IMR-90 (cell line): ENCODE data around the gene VIPR2. TPM values are rescaled to one million over a fixed set of nuclear protein-coding genes. Genes with fewer than 3 reads are reported as not detected.

ENCODE experiments used
- ATAC-seq: fragments of 200-7000 bp; cut with Tn5 transposase; 2 replicates; pipeline ENCODE4 v1.9.1; 2020; ENCODE audit warnings: low read depth, mild to moderate bottlenecking, moderate library complexity
- BruUV-seq: library from RNA; stranded (reverse); fragments of 400-500 nt; replicated peaks from 2 replicates; lab custom pipeline; 2021; lab: Mats Ljungman, UMichigan
- CTCF ChIA-PET: fragments of 300-600 bp; formaldehyde crosslinking; extraction: SDS; loops from one replicate; lab custom pipeline; 2021; ENCODE audit warnings: antibody characterized with exemption; lab: Yijun Ruan, JAX
- POLR2A ChIA-PET: fragments of 300-600 bp; sonication (Branson Sonifier 250); formaldehyde crosslinking; loops from one replicate; lab custom pipeline; 2022; ENCODE audit warnings: antibody characterized with exemption; ENCODE audit not compliant: unreplicated experiment; lab: Charles Lee
- DNase-seq: peaks from one replicate; pipeline ENCODE4 v3.0.0; 2013
- H2AFZ ChIP-seq: replicated peaks from 2 replicates; pipeline ENCODE3; 2013; ENCODE audit warnings: low read length, mild to moderate bottlenecking; ENCODE audit not compliant: poor library complexity
- H2AK5ac ChIP-seq: 2 replicates; pipeline ENCODE4 v1.6.1; 2013; ENCODE audit warnings: low read depth, low read length, inconsistent platforms
- H2AK9ac ChIP-seq: replicated peaks from 2 replicates; pipeline ENCODE3; 2013; ENCODE audit warnings: mild to moderate bottlenecking, low read depth, low read length, moderate library complexity; ENCODE audit not compliant: poor library complexity
- H2BK120ac ChIP-seq: 2 replicates; pipeline ENCODE4 v1.6.1; 2013; ENCODE audit warnings: low read depth, low read length, inconsistent platforms
- H2BK15ac ChIP-seq: 3 replicates; pipeline ENCODE4 v1.6.1; 2013; ENCODE audit warnings: low read depth, low read length, inconsistent platforms
- H2BK20ac ChIP-seq: 2 replicates; pipeline ENCODE4 v1.6.1; 2013; ENCODE audit warnings: low read depth, mild to moderate bottlenecking, inconsistent platforms, low read length, moderate library complexity
- H2BK5ac ChIP-seq: 2 replicates; pipeline ENCODE4 v1.6.1; 2013; ENCODE audit warnings: mild to moderate bottlenecking, low read depth, low read length, inconsistent platforms; ENCODE audit not compliant: poor library complexity, severe bottlenecking
- H3K14ac ChIP-seq: replicated peaks from 2 replicates; pipeline ENCODE4 v1.6.1; 2013; ENCODE audit warnings: low read depth, low read length, inconsistent platforms
- H3K18ac ChIP-seq: 2 replicates; pipeline ENCODE4 v1.6.1; 2013; ENCODE audit warnings: low read depth, low read length, control low read depth
- H3K23ac ChIP-seq: 2 replicates; pipeline ENCODE4 v1.6.1; 2013; ENCODE audit warnings: low read depth, low read length, inconsistent platforms
- H3K27ac ChIP-seq: 2 replicates; pipeline ENCODE4 v1.5.1; 2013; ENCODE audit warnings: mild to moderate bottlenecking, control low read depth, low read length; ENCODE audit not compliant: insufficient read depth
- H3K27me3 ChIP-seq: 2 replicates; pipeline ENCODE4 v1.6.1; 2013; ENCODE audit warnings: low read length; ENCODE audit not compliant: control insufficient read depth, insufficient read depth
- H3K36me3 ChIP-seq: 2 replicates; pipeline ENCODE4 v1.6.1; 2013; ENCODE audit warnings: low read length, mixed read lengths; ENCODE audit not compliant: control insufficient read depth, insufficient read depth
- H3K4ac ChIP-seq: 2 replicates; pipeline ENCODE4 v1.6.1; 2013; ENCODE audit warnings: low read depth, low read length, inconsistent platforms
- H3K4me1 ChIP-seq: 2 replicates; pipeline ENCODE4 v1.6.1; 2013; ENCODE audit warnings: low read length, mixed read lengths; ENCODE audit not compliant: control insufficient read depth, insufficient read depth
- H3K4me2 ChIP-seq: 2 replicates; pipeline ENCODE4 v1.6.1; 2013; ENCODE audit warnings: low read depth, mild to moderate bottlenecking, control low read depth, low read length, moderate library complexity
- H3K4me3 ChIP-seq: 2 replicates; pipeline ENCODE4 v1.5.1; 2013; ENCODE audit warnings: low read depth, mild to moderate bottlenecking, control low read depth, low read length, moderate library complexity; ENCODE audit not compliant: insufficient read depth
- H3K56ac ChIP-seq: 2 replicates; pipeline ENCODE4 v1.6.1; 2013; ENCODE audit warnings: low read length, inconsistent platforms; ENCODE audit not compliant: insufficient read depth; ENCODE audit errors: extremely low read depth
- H3K79me1 ChIP-seq, 2 experiments: 2 replicates each; pipeline ENCODE4 v1.6.1; 2013; ENCODE audit warnings: low read length in 2 of 2, inconsistent platforms in 1 of 2, low read depth in 1 of 2
- H3K9ac ChIP-seq: 2 replicates; pipeline ENCODE4 v1.6.1; 2013; ENCODE audit warnings: low read depth, low read length, control low read depth
- H3K9me1 ChIP-seq: 2 replicates; pipeline ENCODE4 v1.6.1; 2013; ENCODE audit warnings: low read length, inconsistent platforms; ENCODE audit not compliant: insufficient read depth
- H3K9me3 ChIP-seq: 2 replicates; pipeline ENCODE4 v1.6.1; 2013; ENCODE audit warnings: low read length; ENCODE audit not compliant: control insufficient read depth, insufficient read depth
- H4K20me1 ChIP-seq: 2 replicates; pipeline ENCODE4 v1.6.1; 2013; ENCODE audit warnings: low read length, inconsistent platforms; ENCODE audit not compliant: insufficient read depth
- H4K5ac ChIP-seq: 2 replicates; pipeline ENCODE4 v1.6.1; 2013; ENCODE audit warnings: mild to moderate bottlenecking, low read depth, low read length, control low read depth
- H4K8ac ChIP-seq, 2 experiments: 2 replicates each; pipeline ENCODE4 v1.6.1; 2013; ENCODE audit warnings: low read depth in 2 of 2, low read length in 2 of 2, control low read depth in 1 of 2, inconsistent platforms in 1 of 2
- H4K91ac ChIP-seq: 2 replicates; pipeline ENCODE4 v1.6.1; 2013; ENCODE audit warnings: low read depth, low read length, inconsistent platforms; ENCODE audit not compliant: insufficient read depth
- BHLHE40 ChIP-seq: fragments of 150-350 bp; IDR thresholded peaks from 2 replicates; pipeline ENCODE4 v1.6.1; 2016; ENCODE audit warnings: mild to moderate bottlenecking, low read depth, low read length
- CHD1 ChIP-seq: IDR thresholded peaks from 2 replicates; pipeline ENCODE4 v1.6.1; 2012; ENCODE audit warnings: low read depth, low read length, improper control_type of control experiment
- WGBS, 2 experiments: methylation state at CpG; one replicate each; pipeline versions ENCODE4 v1.1.5 to v1.1.7; 2013; ENCODE audit warnings: missing lambda C conversion rate in 2 of 2; ENCODE audit not compliant: insufficient read length in 1 of 2; ENCODE audit errors: extremely low coverage in 2 of 2; 5-methylcytosine and 5-hydroxymethylcytosine counted together
- dilution Hi-C: fragments of 300-500 bp; cut with HindIII; formaldehyde crosslinking; loops from one replicate; pipeline ENCODE4 v1.14.3; 2018; ENCODE audit warnings: low sequenced_read_pairs; ENCODE audit not compliant: unreplicated experiment
- in situ Hi-C: fragments of 300-500 bp; cut with MboI; formaldehyde crosslinking; loops from 3 replicates; pipeline ENCODE4 v1.14.3; 2019; ENCODE audit warnings: low sequenced_read_pairs, inconsistent platforms, mixed read lengths
- intact Hi-C: fragments of 100-400 bp; cut with micrococcal nuclease; formaldehyde crosslinking; loops from 2 replicates; pipeline ENCODE4 v1.10.0; 2022
- polyA plus RNA-seq, 3 experiments: library from polyadenylated mRNA; depleted of rRNA; stranded (reverse); fragments of >200 nt; gene quantifications; 2 replicates each; pipeline ENCODE4 v1.2.3, GENCODE V29; 2012; ENCODE audit warnings: low replicate concordance in 1 of 3
- total RNA-seq: library from RNA; depleted of rRNA; stranded (reverse); fragments of >200 nt; gene quantifications from 2 replicates; pipeline ENCODE4 v1.2.3, GENCODE V29; 2012

VIPR2 gene
- total and polyA plus RNA-seq, 2 of the 4 experiments (the other 2 are of a cell fraction): not detected

DNA sequence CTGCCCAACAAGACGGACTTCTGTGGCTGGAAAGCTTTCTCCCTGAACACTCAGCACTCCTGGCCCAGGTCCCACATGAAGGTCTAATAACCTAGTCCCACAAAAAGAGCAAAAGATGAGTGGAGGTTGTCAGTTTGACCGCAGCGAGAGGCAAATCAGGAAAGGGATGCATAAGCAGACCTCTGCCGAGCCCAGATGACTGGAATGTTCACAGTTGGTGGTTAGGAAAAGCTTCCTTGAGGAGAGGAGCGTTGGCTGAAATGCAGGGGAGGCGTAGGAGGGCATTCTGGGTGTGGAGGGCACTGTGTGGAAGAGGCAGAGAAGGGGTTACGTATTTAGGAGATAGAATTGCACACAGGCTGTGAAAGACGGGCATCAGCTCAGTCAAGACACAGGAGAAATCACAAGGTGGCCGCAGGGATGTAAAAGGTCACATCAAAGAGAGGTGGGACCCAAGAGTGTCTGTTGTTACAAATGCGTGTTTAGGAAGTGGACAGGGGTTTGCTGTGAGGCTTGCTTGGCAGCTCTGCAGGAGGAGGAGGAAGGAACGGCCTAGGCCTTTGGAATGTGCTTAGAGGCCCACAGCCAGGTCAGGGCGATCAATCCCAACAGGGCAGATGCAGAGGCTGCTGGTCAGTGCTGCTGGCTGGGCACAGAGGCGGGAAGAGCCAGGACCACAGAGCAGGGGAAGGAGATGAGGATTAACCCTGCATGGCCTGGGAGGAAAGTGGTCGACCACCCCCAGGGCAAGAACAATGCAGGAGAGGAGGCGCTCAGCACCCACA lies 133.5 kb downstream of the VIPR2 start (continued):
- no peak for TF ChIP-seq BHLHE40

DNA sequence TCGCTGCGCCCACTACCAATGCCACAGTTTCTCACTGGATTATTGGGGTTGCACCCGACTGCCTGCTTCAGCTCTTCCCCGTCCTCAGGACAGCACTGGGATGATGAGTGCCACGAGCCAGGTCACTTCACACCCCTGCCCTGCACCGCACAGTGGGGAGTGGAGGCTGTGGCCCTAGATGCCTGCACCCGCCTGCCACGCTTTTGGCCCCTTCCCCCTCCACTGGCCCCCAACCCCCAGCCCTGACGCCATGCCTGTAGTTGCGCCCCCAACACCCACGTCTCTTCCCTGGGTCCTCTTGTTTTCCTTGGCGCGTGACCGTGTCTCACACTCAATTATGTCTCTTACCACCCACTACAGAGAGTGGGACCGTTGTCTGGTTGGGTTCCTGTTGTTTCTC lies 134.3 kb downstream of the VIPR2 start:
- Histone ChIP-seq H4K8ac (no peak overlapping the region), H4K91ac (no peak overlapping the region), H3K14ac (no peak overlapping the region), H2BK120ac (no peak overlapping the region), H3K9me3 (no peaks in the 10 kb centered on the region; the same call in none of the 2 replicates), H3K27ac (no peak overlapping the region), H3K36me3 (no peaks in the 10 kb centered on the region), H3K23ac (no peak overlapping the region), H3K27me3 (no peaks in the 10 kb centered on the region), H3K4ac (no peak overlapping the region), H3K56ac (no peak overlapping the region), H2AK9ac (no peak overlapping the region), H3K79me1 (no peaks in the 10 kb centered on the region), H2AK5ac (no peak overlapping the region), H3K4me1 (peaks cover 7% of the 10 kb centered on the region; the same call in 1 of the 2 replicates), H3K9me1 (no peaks in the 10 kb centered on the region), H2AFZ (no peak overlapping the region), H4K5ac (no peak overlapping the region), H2BK15ac (no peak overlapping the region), H3K4me3 (no peak overlapping the region), H4K20me1 (no peaks in the 10 kb centered on the region), H3K9ac (no peak overlapping the region), H3K18ac (no peak overlapping the region), H2BK20ac (no peak overlapping the region), H3K4me2 (no peak overlapping the region), H2BK5ac (no peak overlapping the region)
- ChIA-PET CTCF (no interaction called here), POLR2A (no interaction called here)
- intact Hi-C loops (no loop called here), dilution Hi-C loops (no loop called here), in situ Hi-C loops (no loop called here)
- ATAC-seq (no peak), DNase-seq (no peak)
- no CpG with 5 or more reads among the region's 15 CpGs for WGBS, 2 experiments
- TF ChIP-seq CHD1: no peak
- BruUV-seq: no TSS peak
